GM18508 (cell line): ENCODE data around the gene WDR31.
"Not testable (repeated sequence)": the region's sequence is repeated elsewhere in the genome, so short reads cannot be mapped to it uniquely, and the experiment has no call there.

Experiments used
- ATAC-seq: cut with Tn5 transposase; IDR thresholded peaks from one replicate; pipeline ENCODE4 v1.9.1; 2021; ENCODE audit warnings: moderate number of reproducible peaks; ENCODE audit not compliant: insufficient read depth, unreplicated experiment

WDR31 gene

GRCh38 chr9:113368982-113369854 lies 29.1 kb upstream of the WDR31 start:
- no peak for ATAC-seq

GRCh38 chr9:113368348-113368981 lies 28.4 kb upstream of the WDR31 start:
- no peak for ATAC-seq

- ATAC-seq = not testable (repeated sequence)
These were observed 25.6 kb upstream of the WDR31 start for GRCh38 chr9:113365652-113366051.

- ATAC-seq = no peak
These were observed 24.9 kb upstream of the WDR31 start for GRCh38 chr9:113364951-113365350.

- ATAC-seq = no peak
These were observed 23.3 kb upstream of the WDR31 start for GRCh38 chr9:113363336-113363735.

- no peak for ATAC-seq
These were observed 21.4 kb upstream of the WDR31 start for GRCh38 chr9:113361304-113362018.

- ATAC-seq = no peak
These were observed 20.3 kb upstream of the WDR31 start for GRCh38 chr9:113360242-113360842.

- no peak for ATAC-seq
These were observed 19.3 kb upstream of the WDR31 start for GRCh38 chr9:113359385-113359784.

- ATAC-seq = no peak
These were observed 16.7 kb upstream of the WDR31 start for GRCh38 chr9:113356686-113357292.

GRCh38 chr9:113355040-113355596 lies 15.0 kb upstream of the WDR31 start:
- no peak for ATAC-seq

- no peak for ATAC-seq
These were observed 12.3 kb upstream of the WDR31 start for GRCh38 chr9:113352411-113352810.

- ATAC-seq = no peak
These were observed 11.9 kb upstream of the WDR31 start for GRCh38 chr9:113352006-113352405.

GRCh38 chr9:113350937-113351336 lies 10.9 kb upstream of the WDR31 start:
- ATAC-seq = no peak

- ATAC-seq = no peak
These were observed 10.1 kb upstream of the WDR31 start for GRCh38 chr9:113350107-113350661.

GRCh38 chr9:113349445-113350094 lies 9.5 kb upstream of the WDR31 start, which contains the start of gene BSPRY:
BSPRY (plus strand) TSS chr9:113349541; CDS start chr9:113349580, 39 bp downstream.
- no peak for ATAC-seq

- no peak for ATAC-seq
These were observed 9.0 kb upstream of the WDR31 start for GRCh38 chr9:113349066-113349444.

- no peak for ATAC-seq
These were observed 8.4 kb upstream of the WDR31 start for GRCh38 chr9:113348437-113348836.

- ATAC-seq = no peak
These were observed 5.6 kb upstream of the WDR31 start for GRCh38 chr9:113345671-113346070.

- no peak for ATAC-seq
These were observed 5.1 kb upstream of the WDR31 start for GRCh38 chr9:113345190-113345589.
